Activated CD8-positive, alpha-beta memory T cell treated with anti-CD3 and anti-CD28 coated beads, Interleukin-2, amount 50 U/mL, for 24 hours (primary cell): ENCODE data around the gene ZFP62.

ENCODE experiments used
- DNase-seq: peaks from one replicate; pipeline ENCODE4 v3.0.0-alpha.2; 2020; ENCODE audit errors: extremely low read depth

Gene ZFP62

GRCh38 chr5:180810210-180810958, 50.7 kb downstream of the ZFP62 start:
- DNase-seq = peak; percentile 85

GRCh38 chr5:180809403-180810209, 51.5 kb downstream of the ZFP62 start:
- peak; percentile 68 for DNase-seq

- DNase-seq = no peak
These were observed 52.5 kb downstream of the ZFP62 start for GRCh38 chr5:180808461-180809000.

GRCh38 chr5:180807654-180808414, 53.2 kb downstream of the ZFP62 start:
- no peak for DNase-seq

- no peak for DNase-seq
These were observed 54.0 kb downstream of the ZFP62 start for GRCh38 chr5:180807046-180807445.

GRCh38 chr5:180806351-180807011, 54.6 kb downstream of the ZFP62 start:
- no peak for DNase-seq

- no peak for DNase-seq
These were observed 56.9 kb downstream of the ZFP62 start for GRCh38 chr5:180804129-180804618.

- peak; percentile 79 for DNase-seq
These were observed 57.6 kb downstream of the ZFP62 start for GRCh38 chr5:180803181-180804128.

GRCh38 chr5:180802325-180803180, 58.5 kb downstream of the ZFP62 start, which contains the start of gene MGAT1:
Gene MGAT1 (minus strand): TSS chr5:180802806. CDS start chr5:180792971, 9,835 bp downstream.
- DNase-seq = no peak

GRCh38 chr5:180801596-180802324, 59.3 kb downstream of the ZFP62 start:
- no peak for DNase-seq

- no peak for DNase-seq
These were observed 60.9 kb downstream of the ZFP62 start for GRCh38 chr5:180799902-180800801.

GRCh38 chr5:180799194-180799593, 61.9 kb downstream of the ZFP62 start:
- DNase-seq = no peak

- DNase-seq = no peak
These were observed 62.9 kb downstream of the ZFP62 start for GRCh38 chr5:180798193-180798592.
